NOMO-1 treated with dmso at 0.1 percent for 144 hours (cell line): ENCODE measurements around the gene MRO.

Experiments
- DNase-seq: peaks from one replicate; lab custom pipeline; 2025; ENCODE audit not compliant: unreplicated experiment; lab: John Stamatoyannopoulos, UW

MRO gene

GRCh38 chr18:50748243-50749229 is 71.3 kb downstream of the MRO start:
- DNase-seq = no peak

- no peak for DNase-seq
Measured at GRCh38 chr18:50747849-50748242, 72.0 kb downstream of the MRO start.

GRCh38 chr18:50745945-50746344 is 73.9 kb downstream of the MRO start:
- DNase-seq = no peak
